ENCODE measurements around the gene PI4K2B. TPM values are rescaled to one million over a fixed set of nuclear protein-coding genes. Genes with fewer than 3 reads are reported as not detected.
"Not testable (repeated sequence)": the region's sequence is repeated elsewhere in the genome, so short reads cannot be mapped to it uniquely, and the experiment has no call there.

PI4K2B gene
- total and polyA plus RNA-seq, 2 of the 8 experiments (the other 6 are each of a cell fraction or from before 2014, with no cell fraction given), result 3.0 to 16.2 TPM

DNA sequence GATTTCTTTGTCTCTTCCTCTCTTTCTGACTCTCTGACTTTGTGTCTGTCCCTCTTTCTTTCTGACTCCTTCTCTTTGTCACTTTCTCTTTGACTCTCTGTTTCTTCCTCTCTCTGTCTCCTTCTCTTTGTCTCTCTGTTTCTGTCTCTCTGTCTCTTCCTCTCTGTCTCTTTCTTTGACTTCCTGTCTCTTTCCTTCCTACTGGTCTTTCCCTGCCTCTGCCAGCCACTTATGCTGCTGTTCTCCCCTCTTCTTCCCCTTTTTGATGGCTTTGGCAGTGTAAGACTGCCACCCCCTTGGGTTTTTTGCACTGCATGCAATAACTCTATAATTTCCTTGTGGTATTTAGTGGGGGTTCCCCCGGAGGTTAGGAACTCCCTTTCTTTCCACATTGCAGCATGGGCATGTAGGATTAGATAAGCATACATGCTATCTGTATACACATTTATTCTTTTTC is 6.9 kb downstream of the PI4K2B start:
- H3K4ac ChIP-seq (replicated peaks; ENCODE audit: insufficient read length, low read depth, low read length); H3K79me1 ChIP-seq (ENCODE audit: low read depth, low read length); H3K4me3 ChIP-seq (ENCODE audit: extremely low read depth in 1 of 4, insufficient read depth in 2 of 4, low read depth in 3 of 4, low read length in 4 of 4); H3K9ac ChIP-seq (replicated peaks in 1 of 4; ENCODE audit: extremely low read depth in 1 of 4, low read depth in 3 of 4, low read length in 3 of 4); H3K23ac ChIP-seq (ENCODE audit: insufficient read length); CTCF ChIA-PET (ENCODE audit: partially characterized antibody); H3K4me1 ChIP-seq (replicated peaks in 1 of 4; ENCODE audit: control insufficient read depth in 3 of 4, insufficient read depth in 4 of 4, low read length in 3 of 4); H2BK120ac ChIP-seq (replicated peaks; ENCODE audit: low read depth, low read length); H4K20me1 ChIP-seq (replicated peaks in 1 of 2; ENCODE audit: control insufficient read depth in 1 of 2, insufficient read depth in 2 of 2, low read length in 2 of 2); H2BK15ac ChIP-seq (ENCODE audit: low read length); H3K18ac ChIP-seq (ENCODE audit: extremely low read depth, low read length); FAIRE-seq; H3K56ac ChIP-seq (replicated peaks; ENCODE audit: insufficient read length, low read depth, low read length); H4K5ac ChIP-seq (ENCODE audit: insufficient read length, low read depth, low read length); H4K91ac ChIP-seq (replicated peaks; ENCODE audit: insufficient read length, low read length); H2BK12ac ChIP-seq (ENCODE audit: low read depth, low read length); H2AFZ ChIP-seq (ENCODE audit: low read length); H3K23me2 ChIP-seq (ENCODE audit: low read depth, low read length); H3K14ac ChIP-seq (ENCODE audit: insufficient read length); H3K9me3 ChIP-seq (ENCODE audit: insufficient read depth in 2 of 2, low read depth in 1 of 2, low read length in 1 of 2); H3K27ac ChIP-seq (ENCODE audit: low read depth, low read length); DNase-seq (ENCODE audit: low read depth in 1 of 2, low spot score in 2 of 2); POLR2A ChIA-PET (ENCODE audit: partially characterized antibody); H2BK5ac ChIP-seq (ENCODE audit: low read depth, low read length); H3K4me2 ChIP-seq (ENCODE audit: insufficient read depth in 1 of 2, low read depth in 2 of 2, low read length in 2 of 2); H2BK20ac ChIP-seq (ENCODE audit: low read length); H3K36me3 ChIP-seq (ENCODE audit: control insufficient read depth in 2 of 4, insufficient read depth in 4 of 4, low read length in 3 of 4); H2AK5ac ChIP-seq (ENCODE audit: low read depth, low read length); H4K8ac ChIP-seq (ENCODE audit: extremely low read depth, insufficient read depth, low read length); H3K27me3 ChIP-seq (replicated peaks in 1 of 4; ENCODE audit: control insufficient read depth in 3 of 4, extremely low read depth in 1 of 4, insufficient read depth in 3 of 4, low read length in 3 of 4): not testable (repeated sequence)
- H3K79me2 ChIP-seq (ENCODE audit: control insufficient read depth in 1 of 2, insufficient read depth in 2 of 2, low read length in 2 of 2), result peaks cover 0 to 30% of the 10 kb centered on the region in 2 experiments; a peak in 2 of 4 replicates
- WGBS, 2 experiments (ENCODE audit: extremely low coverage in 1 of 2, insufficient coverage in 1 of 2, insufficient read length in 1 of 2, insufficient replicate concordance in 2 of 2, low coverage in 1 of 2, low lambda C conversion rate in 2 of 2, missing lambda C conversion rate in 1 of 2), result 86% methylated on average over 1 of the region's 1 CpG; no CpG with 5 or more reads in 1 of the 2 experiments

DNA sequence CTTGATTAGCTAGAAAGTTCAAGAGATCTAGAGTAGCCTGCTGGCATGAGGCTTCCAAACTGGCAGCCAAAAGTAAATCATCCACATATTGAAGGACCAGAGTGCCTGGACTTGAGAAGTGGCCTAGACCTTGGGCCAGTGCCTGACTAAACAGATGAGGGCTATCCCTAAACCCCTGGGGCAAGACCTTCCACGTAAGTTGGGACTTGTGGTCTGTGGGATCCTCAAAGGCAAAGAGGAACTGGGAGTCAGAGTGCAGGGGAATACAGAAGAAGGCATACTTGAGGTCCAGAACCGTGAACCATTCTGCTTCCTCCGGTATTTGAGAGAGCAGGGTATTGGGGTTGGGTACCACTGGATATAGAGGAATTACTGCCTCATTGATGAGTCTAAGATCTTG is 8.4 kb downstream of the PI4K2B start:
- H3K4me2 ChIP-seq (ENCODE audit: insufficient read depth in 1 of 2, low read depth in 2 of 2, low read length in 2 of 2); H3K27me3 ChIP-seq (replicated peaks in 1 of 4; ENCODE audit: control insufficient read depth in 3 of 4, extremely low read depth in 1 of 4, insufficient read depth in 3 of 4, low read length in 3 of 4); FAIRE-seq; H2BK20ac ChIP-seq (ENCODE audit: low read length); H3K23me2 ChIP-seq (ENCODE audit: low read depth, low read length); H3K36me3 ChIP-seq (ENCODE audit: control insufficient read depth in 2 of 4, insufficient read depth in 4 of 4, low read length in 3 of 4); H4K5ac ChIP-seq (ENCODE audit: insufficient read length, low read depth, low read length); H2BK15ac ChIP-seq (ENCODE audit: low read length); H3K79me1 ChIP-seq (ENCODE audit: low read depth, low read length); H3K27ac ChIP-seq (ENCODE audit: low read depth, low read length); H3K9me3 ChIP-seq (ENCODE audit: insufficient read depth in 2 of 2, low read depth in 1 of 2, low read length in 1 of 2); H3K18ac ChIP-seq (ENCODE audit: extremely low read depth, low read length); H4K91ac ChIP-seq (replicated peaks; ENCODE audit: insufficient read length, low read length); H2BK12ac ChIP-seq (ENCODE audit: low read depth, low read length); POLR2A ChIA-PET (ENCODE audit: partially characterized antibody); H2AFZ ChIP-seq (ENCODE audit: low read length); H3K56ac ChIP-seq (replicated peaks; ENCODE audit: insufficient read length, low read depth, low read length); H2BK5ac ChIP-seq (ENCODE audit: low read depth, low read length); H3K23ac ChIP-seq (ENCODE audit: insufficient read length); H3K4ac ChIP-seq (replicated peaks; ENCODE audit: insufficient read length, low read depth, low read length); H2AK5ac ChIP-seq (ENCODE audit: low read depth, low read length); H4K8ac ChIP-seq (ENCODE audit: extremely low read depth, insufficient read depth, low read length); H4K20me1 ChIP-seq (replicated peaks in 1 of 2; ENCODE audit: control insufficient read depth in 1 of 2, insufficient read depth in 2 of 2, low read length in 2 of 2); H3K4me3 ChIP-seq (ENCODE audit: extremely low read depth in 1 of 4, insufficient read depth in 2 of 4, low read depth in 3 of 4, low read length in 4 of 4); H3K9ac ChIP-seq (replicated peaks in 1 of 4; ENCODE audit: extremely low read depth in 1 of 4, low read depth in 3 of 4, low read length in 3 of 4); DNase-seq (ENCODE audit: low read depth in 1 of 2, low spot score in 2 of 2); H3K4me1 ChIP-seq (replicated peaks in 1 of 4; ENCODE audit: control insufficient read depth in 3 of 4, insufficient read depth in 4 of 4, low read length in 3 of 4); H2BK120ac ChIP-seq (replicated peaks; ENCODE audit: low read depth, low read length); H3K14ac ChIP-seq (ENCODE audit: insufficient read length): not testable (repeated sequence)
- CTCF ChIA-PET (ENCODE audit: partially characterized antibody), result interaction anchor here (1.3 kb wide), 1 partner anchor 58 kb away, joined by 3 read pairs; no protein-coding TSS in a partner anchor
- WGBS, 2 experiments (ENCODE audit: extremely low coverage in 1 of 2, insufficient coverage in 1 of 2, insufficient read length in 1 of 2, insufficient replicate concordance in 2 of 2, low coverage in 1 of 2, low lambda C conversion rate in 2 of 2, missing lambda C conversion rate in 1 of 2), result 83% methylated on average over 3 of the region's 3 CpGs; no CpG with 5 or more reads in 1 of the 2 experiments
- peaks cover 0 to 27% of the 10 kb centered on the region in 2 experiments; a peak in 2 of 4 replicates for H3K79me2 ChIP-seq (ENCODE audit: control insufficient read depth in 1 of 2, insufficient read depth in 2 of 2, low read length in 2 of 2)

All from H1 (cell line).